Measurements from ENCODE around the gene LRRC46. TPM values are rescaled to one million over a fixed set of nuclear protein-coding genes. Genes with fewer than 3 reads are reported as not detected.

Gene LRRC46
- total and polyA plus RNA-seq, 2 of the 13 experiments (the other 11 are each of a cell fraction or from before 2014, with no cell fraction given), result 0.09 TPM

GRCh38 chr17:47844814-47845715 is 13.6 kb downstream of the LRRC46 start:
- H4K20me1 ChIP-seq (ENCODE audit: insufficient read depth, low read length), result no peaks in the 10 kb centered on the region
- FAIRE-seq (peak; percentile 8), ATAC-seq (no peak), DNase-seq (ENCODE audit: low spot score) (no peak)
- H3K9me3 ChIP-seq (ENCODE audit: low read length), result no peaks in the 10 kb centered on the region
- CTCF ChIA-PET (ENCODE audit: low intra/inter-chr PET ratio, low total read pairs), result interaction anchor here (1.5 to 5.6 kb wide), 2 partner anchors 44 to 173 kb away, joined by 5 to 162 read pairs; no protein-coding TSS in a partner anchor
- H3K36me3 ChIP-seq (replicated peaks in 1 of 2; ENCODE audit: control insufficient read depth in 1 of 2, insufficient read depth in 2 of 2, low read length in 2 of 2), result no peaks in the 10 kb centered on the region
- BruUV-seq (replicated peaks), result no TSS peak
- intact Hi-C loops (cut with micrococcal nuclease; ENCODE audit: unreplicated experiment) (no loop called here), in situ Hi-C loops (cut with HindIII; ENCODE audit: extremely low pct_ligation_motif_present, low pct_unique_long_range_greater_than_20kb) (loop anchor here (5.0 kb wide), 2 partner anchors 47 to 172 kb away; no protein-coding TSS in a partner anchor)
- peaks cover 8 to 19% of the 10 kb centered on the region in 2 experiments; a peak in 4 of 5 replicates for H3K27me3 ChIP-seq (ENCODE audit: control insufficient read depth in 1 of 2, insufficient read depth in 2 of 2, low read length in 2 of 2)
- no peak overlapping the region for H3K9ac ChIP-seq (ENCODE audit: insufficient read depth, low read depth, low read length)
- H3K4me2 ChIP-seq (ENCODE audit: low read depth, low read length), result no peak overlapping the region
- peaks cover 42% of the 10 kb centered on the region for H3K4me1 ChIP-seq (ENCODE audit: insufficient read depth, low read length)
- no peak overlapping the region for H2AFZ ChIP-seq (ENCODE audit: low read length)
- peak; percentile 4 for TF ChIP-seq ASH2L (IDR thresholded peaks at IDR 0.05; ENCODE audit: insufficient read length, low read depth, low read length)
- TF ChIP-seq ZUFSP (CRISPR knock-in tag; IDR thresholded peaks at IDR 0.05; ENCODE audit: borderline replicate concordance), result no peak
- no peak for TF ChIP-seq ZNF101 (CRISPR knock-in tag; IDR thresholded peaks at IDR 0.05; ENCODE audit: borderline replicate concordance, low read depth)
- TF ChIP-seq WIZ (CRISPR knock-in tag; IDR thresholded peaks at IDR 0.05), result no peak
- TF ChIP-seq ZNF430 (CRISPR knock-in tag; IDR thresholded peaks at IDR 0.05), result no peak
- no peak for TF ChIP-seq ZNF597 (CRISPR knock-in tag; IDR thresholded peaks at IDR 0.05)
- no peak for TF ChIP-seq ZNF30 (CRISPR knock-in tag; IDR thresholded peaks at IDR 0.05)
- TF ChIP-seq ZNF546 (CRISPR knock-in tag; conservative IDR thresholded peaks at IDR 0.05), result no peak
- no peak for TF ChIP-seq CTCF (CRISPR knock-in tag; IDR thresholded peaks at IDR 0.05)
- no peak for TF ChIP-seq MAF1 (CRISPR knock-in tag; IDR thresholded peaks at IDR 0.05; ENCODE audit: borderline replicate concordance)
- TF ChIP-seq GABPA (IDR thresholded peaks at IDR 0.05; ENCODE audit: low read depth, low read length), result no peak
- TF ChIP-seq GABPA (CRISPR knock-in tag; IDR thresholded peaks at IDR 0.05; ENCODE audit: low read depth), result no peak
- TF ChIP-seq ZFP36 (IDR thresholded peaks at IDR 0.05; ENCODE audit: borderline replicate concordance, low read depth, low read length, partially characterized antibody), result no peak
- TF ChIP-seq NFRKB (IDR thresholded peaks at IDR 0.05), result no peak
- 0 out of 2 replicates have a peak, but pooled peaks have one; percentile 3 for TF ChIP-seq ZNF75D (CRISPR knock-in tag; IDR thresholded peaks at IDR 0.05; ENCODE audit: borderline replicate concordance)
- no peak for TF ChIP-seq IKZF1 (IDR thresholded peaks at IDR 0.05)
- POLR2A ChIA-PET, result interaction anchor here (1.0 to 4.8 kb wide), 5 partner anchors 14 to 96 kb away, joined by 6 to 30 read pairs (median 8); partner anchors contain the start of genes LRRC46, MRPL10, PNPO and SP2
- H3K4me3 ChIP-seq (replicated peaks in 1 of 3; ENCODE audit: insufficient read depth in 1 of 3, low read depth in 2 of 3, low read length in 3 of 3), result no peak overlapping the region
- peaks cover 8% of the 10 kb centered on the region for H3K79me2 ChIP-seq (ENCODE audit: insufficient read depth, low read length)
- WGBS (ENCODE audit: low lambda C conversion rate), result 40% methylated on average over 4 of the region's 4 CpGs
- no peak overlapping the region for H3K27ac ChIP-seq (ENCODE audit: extremely low read length, insufficient read depth, low read length)

All from HepG2 (cell line).